Right ventricle myocardium inferior (tissue), 1 donor: ENCODE data around the gene LRWD1. TPM values are rescaled to one million over a fixed set of nuclear protein-coding genes. Genes with fewer than 3 reads are reported as not detected.
"Not testable (repeated sequence)": the region's sequence is repeated elsewhere in the genome, so short reads cannot be mapped to it uniquely, and the experiment has no call there.

Experiments used
- ATAC-seq: fragments of 200-7000 bp; cut with Tn5 transposase; one replicate; pipeline ENCODE4 v1.9.1; 2020; ENCODE audit warnings: mild to moderate bottlenecking, moderate library complexity
- DNase-seq: peaks from one replicate; pipeline ENCODE4 v3.0.0; 2021; ENCODE audit errors: missing footprints
- intact Hi-C: fragments of 100-400 bp; cut with DNase I; formaldehyde crosslinking; loops from one replicate; pipeline ENCODE4 v1.11.0; 2022
- microRNA-seq: library from miRNA; unstranded; fragments of <30 nt; microRNA quantifications from one replicate; pipeline ENCODE4 v1.2.0, GENCODE V29; 2020
- total RNA-seq: library from RNA; stranded (reverse); fragmentation: NEBNext Ultra II Directional; extraction: Animal tissue kit (Norgen Biotek cat#: 25700); gene quantifications from one replicate; pipeline ENCODE4 v1.2.1, GENCODE V29; 2021
- donor health status: DM: no; HTN: yes; CAD: no; lungs with severe emphysema.

Gene LRWD1
- total RNA-seq, 1 donor from 2014 or later: 10.0 TPM

- DNase-seq, ATAC-seq, intact Hi-C loops: not testable (repeated sequence)
These were observed 51.1 kb downstream of the LRWD1 start for GRCh38 chr7:102515889-102516288.

- intact Hi-C loops, DNase-seq, ATAC-seq: not testable (repeated sequence)
These were observed 52.2 kb downstream of the LRWD1 start for GRCh38 chr7:102516951-102517350.

- intact Hi-C loops: not testable (repeated sequence)
- ATAC-seq: peak; percentile 97
- peak; percentile 61 for DNase-seq
These were observed 52.9 kb downstream of the LRWD1 start, which contains the start of gene RASA4B for GRCh38 chr7:102517550-102518147. Gene RASA4B (minus strand): TSS chr7:102517777. CDS start chr7:102517710, 67 bp downstream.

GRCh38 chr7:102520797-102521196, 56.0 kb downstream of the LRWD1 start:
- ATAC-seq, intact Hi-C loops, DNase-seq: not testable (repeated sequence)

Small RNA genes within 50 kb of the gene (microRNA-seq; reads per million reads assigned to microRNA genes)
- gene MIR4467 (not detected), gene MIR5090 (not detected)

Other genes with a start within 250 kb of the LRWD1 start
- gene SH2B2, start 178.1 kb upstream of the LRWD1 start, total RNA-seq: 1.2 TPM
- not detected for gene SPDYE6, start 108.5 kb upstream of the LRWD1 start, total RNA-seq
- gene PRKRIP1, start 68.6 kb upstream of the LRWD1 start, total RNA-seq: 10.6 TPM
- 3.0 TPM for gene ORAI2, start 31.4 kb upstream of the LRWD1 start, total RNA-seq
- gene ALKBH4, start 121 bp upstream of the LRWD1 start, total RNA-seq: 5.8 TPM
- gene POLR2J, start 13.9 kb downstream of the LRWD1 start, total RNA-seq: 49.0 TPM
- gene RASA4B, start 52.8 kb downstream of the LRWD1 start, total RNA-seq: 7.8 TPM
- gene UPK3BL2, start 78.7 kb downstream of the LRWD1 start, total RNA-seq: 2.8 TPM
- gene SPDYE2, start 86.2 kb downstream of the LRWD1 start, total RNA-seq: not detected
- 8.3 TPM for gene POLR2J3, start 107.6 kb downstream of the LRWD1 start, total RNA-seq
- gene RASA4, start 151.8 kb downstream of the LRWD1 start, total RNA-seq: 17.1 TPM
- gene UPK3BL1, start 177.8 kb downstream of the LRWD1 start, total RNA-seq: 8.4 TPM
- not detected for gene SPDYE2B, start 185.3 kb downstream of the LRWD1 start, total RNA-seq
- 4.6 TPM for gene POLR2J2, start 206.7 kb downstream of the LRWD1 start, total RNA-seq